NCI-H460 (cell line): ENCODE results near the gene ASCL2. TPM values are rescaled to one million over a fixed set of nuclear protein-coding genes. Genes with fewer than 3 reads are reported as not detected.
"Not testable (repeated sequence)": the region's sequence is repeated elsewhere in the genome, so short reads cannot be mapped to it uniquely, and the experiment has no call there.

Source experiments
- DNase-seq: peaks from one replicate; pipeline ENCODE4 v3.0.0-alpha.2; 2016; ENCODE audit warnings: low read depth; ENCODE audit errors: extremely low read depth
- total RNA-seq: library from RNA; depleted of rRNA; stranded (reverse); fragments of >200 nt; shearing (Covaris generic); gene quantifications from 2 replicates; pipeline ENCODE4 v1.2.3, GENCODE V29; 2014

ASCL2 gene
- total RNA-seq, 1 experiment from 2014 or later: not detected

DNA sequence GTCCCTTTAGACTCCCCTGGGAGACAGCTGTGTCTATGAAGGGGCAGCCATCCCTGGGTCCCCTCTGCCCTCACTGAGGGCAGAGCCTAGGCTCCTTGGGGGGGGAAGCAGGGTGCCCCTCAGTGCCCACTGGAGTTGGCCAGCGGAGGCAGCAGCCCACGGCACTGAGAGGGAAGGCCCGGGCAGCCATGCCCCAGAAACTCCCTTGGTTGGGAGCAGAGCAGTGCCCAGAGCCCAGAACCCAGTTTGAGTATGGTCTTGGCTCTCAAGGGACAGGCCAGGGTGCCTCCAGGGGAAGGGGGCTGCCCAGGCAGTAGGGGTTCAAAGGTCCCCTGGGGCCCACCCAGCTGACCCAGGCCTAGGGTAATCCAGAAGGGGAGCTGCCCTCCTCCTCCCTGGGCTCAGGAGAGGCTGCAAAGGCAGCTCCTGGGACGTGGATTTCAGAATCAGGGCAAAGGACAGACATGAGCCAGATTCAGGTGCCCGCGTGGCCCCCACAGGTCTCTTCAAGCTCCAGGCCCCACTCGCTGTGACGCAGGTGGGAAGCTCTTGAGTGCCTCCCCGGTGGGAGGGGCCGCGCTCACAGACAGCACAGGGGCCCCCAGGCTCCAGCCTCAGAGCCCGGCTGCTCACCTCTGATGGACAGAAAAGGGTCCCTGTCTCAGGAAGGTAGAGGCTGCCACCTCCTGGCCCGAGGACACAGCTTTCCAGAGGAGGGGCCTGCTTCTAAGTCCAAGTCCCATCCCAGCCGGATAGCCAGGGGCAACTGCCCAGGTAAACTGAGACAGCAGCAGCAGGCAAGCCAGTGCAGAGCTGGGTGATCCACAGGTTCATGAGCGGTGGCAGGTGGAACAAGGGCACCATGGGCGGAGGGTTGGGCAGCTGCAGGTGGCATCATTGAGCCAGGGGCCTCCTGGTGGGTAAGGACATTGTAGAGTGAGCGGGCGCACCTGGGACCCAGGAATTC is 28.7 kb upstream of the ASCL2 start:
- peak; percentile 14 for DNase-seq

DNA sequence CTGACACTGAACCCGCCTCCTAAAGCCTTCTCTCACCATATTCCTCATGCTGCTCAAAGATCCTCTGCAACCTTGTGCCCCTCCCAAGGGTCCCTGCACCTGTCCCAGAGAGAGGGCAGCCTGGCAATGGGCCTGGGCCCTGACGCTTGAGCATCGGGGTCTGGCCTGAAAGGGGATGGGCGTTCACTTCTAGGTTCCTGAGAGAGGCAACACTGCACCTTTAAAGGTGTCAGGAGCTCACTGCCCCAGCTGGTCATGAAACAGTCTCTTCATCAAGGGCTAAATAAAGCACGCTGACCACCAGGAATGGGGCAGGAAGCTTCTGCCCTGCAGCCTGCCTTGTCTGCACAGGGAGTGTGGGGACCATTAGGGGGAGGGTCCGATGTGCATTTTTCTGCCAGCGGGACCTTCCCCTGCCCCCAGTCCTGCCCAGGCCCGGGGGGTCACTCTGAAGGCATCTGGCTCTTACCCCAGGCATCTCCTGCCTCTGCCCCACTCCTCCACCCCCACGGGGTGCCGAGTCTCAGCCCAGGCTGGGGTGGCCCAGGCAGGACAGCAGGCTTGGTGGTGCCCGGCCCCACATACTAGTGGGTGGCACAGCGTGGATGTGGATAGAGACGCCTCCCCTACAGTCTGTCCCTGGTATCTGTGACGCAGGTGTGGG is 27.9 kb upstream of the ASCL2 start:
- no peak for DNase-seq

DNA sequence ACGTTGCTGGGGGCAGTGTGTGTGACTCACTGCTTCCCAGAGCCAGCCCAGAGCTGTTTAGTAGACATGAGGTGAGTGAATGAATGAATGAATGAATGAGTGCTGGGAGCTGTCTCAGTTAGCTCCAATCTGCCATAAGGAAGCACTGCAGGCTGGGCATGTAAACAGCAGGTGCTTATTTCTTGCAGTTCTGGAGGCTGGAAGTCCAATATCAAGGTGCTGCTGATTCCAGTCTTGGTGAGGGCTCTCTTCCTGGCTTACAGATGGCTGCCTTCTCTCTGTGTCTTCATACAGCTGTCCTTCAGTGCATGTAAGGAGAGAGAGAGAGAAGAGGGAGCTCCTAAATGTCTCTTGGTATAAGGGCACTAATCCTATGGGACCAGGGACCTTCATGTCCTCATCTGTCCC is 27.2 kb upstream of the ASCL2 start:
- no peak for DNase-seq

DNA sequence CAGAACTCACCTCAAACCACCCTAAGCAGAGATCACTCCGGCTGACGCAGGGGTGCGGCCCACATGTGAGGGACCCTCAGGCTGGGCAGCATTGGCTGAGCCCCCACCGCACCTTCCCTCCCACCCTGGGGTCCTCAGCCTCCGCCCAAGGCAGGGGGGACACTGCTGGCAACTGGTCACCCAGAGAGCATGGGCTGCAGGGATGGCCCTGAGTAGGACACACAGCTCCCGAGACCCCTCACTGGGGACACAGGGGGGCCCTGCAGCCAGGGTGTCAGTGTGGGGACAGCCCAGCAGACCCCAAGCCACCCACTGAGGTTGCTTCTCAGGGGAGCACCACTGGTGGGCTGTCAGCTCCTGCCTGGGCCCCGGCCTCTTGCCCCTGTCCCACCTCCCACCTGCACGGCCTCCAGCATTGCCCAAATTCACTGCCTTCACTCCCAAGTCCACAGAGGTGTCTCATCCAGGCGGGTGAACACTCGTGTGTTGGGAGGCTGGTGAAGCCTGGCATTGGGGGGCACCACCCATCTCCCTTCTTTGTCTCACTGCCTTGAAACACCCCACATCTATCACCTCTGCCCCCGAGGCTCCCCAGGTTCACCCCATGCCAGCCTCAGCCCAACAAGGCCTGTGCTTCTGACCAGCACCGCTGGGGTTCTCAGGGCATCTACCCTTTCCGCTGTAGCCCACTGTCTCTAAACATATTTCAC is 26.7 kb upstream of the ASCL2 start:
- no peak for DNase-seq

- DNase-seq: no peak
These were observed 25.9 kb upstream of the ASCL2 start for GRCh38 chr11:2295971-2296912.

DNA sequence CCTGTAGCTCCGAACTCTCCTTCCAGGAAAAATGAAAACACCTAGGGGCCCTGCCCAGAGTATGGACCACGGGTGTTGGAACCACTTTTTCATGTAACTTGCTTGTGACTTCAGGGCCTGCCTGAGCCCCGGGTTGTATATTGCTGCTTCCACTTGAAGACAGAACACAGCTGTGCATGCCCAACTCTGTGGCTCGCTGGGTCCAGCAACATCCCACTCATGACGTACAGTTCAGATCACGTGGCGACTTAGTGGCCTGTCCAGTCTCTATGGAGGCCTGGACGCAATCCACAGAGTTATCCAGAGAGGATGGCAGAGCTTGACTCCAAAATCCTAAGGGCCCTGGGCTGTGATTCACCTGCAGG is 24.5 kb upstream of the ASCL2 start:
- DNase-seq: no peak

- DNase-seq: no peak
These were observed 23.9 kb upstream of the ASCL2 start for GRCh38 chr11:2293984-2294925.

- no peak for DNase-seq
These were observed 23.2 kb upstream of the ASCL2 start for GRCh38 chr11:2293531-2293971.

- DNase-seq: no peak
These were observed 20.0 kb upstream of the ASCL2 start for GRCh38 chr11:2290351-2290841.

GRCh38 chr11:2289859-2290258 is 19.5 kb upstream of the ASCL2 start:
- DNase-seq: no peak

GRCh38 chr11:2289350-2289749 is 19.0 kb upstream of the ASCL2 start:
- no peak for DNase-seq

GRCh38 chr11:2287091-2287490 is 16.7 kb upstream of the ASCL2 start:
- DNase-seq: no peak

GRCh38 chr11:2286350-2286749 is 16.0 kb upstream of the ASCL2 start:
- DNase-seq: not testable (repeated sequence)

GRCh38 chr11:2280208-2280607 is 9.8 kb upstream of the ASCL2 start:
- no peak for DNase-seq

GRCh38 chr11:2277933-2278523 is 7.6 kb upstream of the ASCL2 start:
- DNase-seq: no peak

- DNase-seq: no peak
These were observed 6.6 kb upstream of the ASCL2 start for GRCh38 chr11:2277008-2277346.

- no peak for DNase-seq
These were observed 6.1 kb upstream of the ASCL2 start for GRCh38 chr11:2276280-2277007.
